Measurements from ENCODE around the gene R3HDML.
"Not testable (repeated sequence)": the region's sequence is repeated elsewhere in the genome, so short reads cannot be mapped to it uniquely, and the experiment has no call there.

The R3HDML gene

GRCh38 chr20:44324343-44324742 lies 12.5 kb upstream of the R3HDML start:
- Histone ChIP-seq H3K27me3 (ENCODE audit: insufficient read depth, low read length, poor library complexity) (no peaks in the 10 kb centered on the region), H3K56ac (ENCODE audit: low read length) (peak overlapping the region; percentile 60), H2BK5ac (ENCODE audit: low read length) (peak overlapping the region; percentile 23), H3K9ac (ENCODE audit: low read length) (no peak overlapping the region), H3K27ac (ENCODE audit: low read depth, low read length) (no peak overlapping the region), H4K5ac (ENCODE audit: low read length) (no peak overlapping the region), H3K4ac (ENCODE audit: low read depth, low read length) (no peak overlapping the region), H3K36me3 (ENCODE audit: control insufficient read depth, insufficient read depth, low read length) (no peaks in the 10 kb centered on the region), H3K79me2 (ENCODE audit: control insufficient read depth, insufficient read depth, low read length) (no peaks in the 10 kb centered on the region), H2BK120ac (ENCODE audit: low read depth, low read length) (no peak overlapping the region), H3K23ac (ENCODE audit: low read length) (no peak overlapping the region), H3K79me1 (ENCODE audit: low read length) (no peaks in the 10 kb centered on the region), H3K18ac (ENCODE audit: low read length) (no peak overlapping the region), H3K4me2 (ENCODE audit: low read length) (no peak overlapping the region), H3K4me3 (ENCODE audit: low read length) (no peak overlapping the region), H2AK5ac (ENCODE audit: low read length) (no peak overlapping the region), H2BK15ac (replicated peaks; ENCODE audit: low read depth) (no peak overlapping the region), H4K8ac (ENCODE audit: low read depth, low read length) (no peak overlapping the region), H3K4me1 (ENCODE audit: control insufficient read depth, low read depth, low read length) (peaks cover 2% of the 10 kb centered on the region)
- no CpG with 5 or more reads among the region's 1 CpG for WGBS (ENCODE audit: extremely low coverage, insufficient coverage, low lambda C conversion rate)
- no peak for DNase-seq

- H3K79me2 ChIP-seq (ENCODE audit: control insufficient read depth, insufficient read depth, low read length) = no peaks in the 10 kb centered on the region
- no peaks in the 10 kb centered on the region for H3K36me3 ChIP-seq (ENCODE audit: control insufficient read depth, insufficient read depth, low read length)
- peak overlapping the region; percentile 37 for H3K23ac ChIP-seq (ENCODE audit: low read length)
- H2BK120ac ChIP-seq (ENCODE audit: low read depth, low read length) = no peak overlapping the region
- no peak overlapping the region for H2BK5ac ChIP-seq (ENCODE audit: low read length)
- H3K4me1 ChIP-seq (ENCODE audit: control insufficient read depth, low read depth, low read length) = peaks cover 2% of the 10 kb centered on the region
- H2BK15ac ChIP-seq (replicated peaks; ENCODE audit: low read depth) = no peak overlapping the region
- no peaks in the 10 kb centered on the region for H3K27me3 ChIP-seq (ENCODE audit: insufficient read depth, low read length, poor library complexity)
- H3K79me1 ChIP-seq (ENCODE audit: low read length) = no peaks in the 10 kb centered on the region
- H3K4me2 ChIP-seq (ENCODE audit: low read length) = peak overlapping the region; percentile 6
- peak; percentile 27 for DNase-seq
- H3K9ac ChIP-seq (ENCODE audit: low read length) = peak overlapping the region; percentile 31
- peak overlapping the region; percentile 63 for H3K18ac ChIP-seq (ENCODE audit: low read length)
- H4K5ac ChIP-seq (ENCODE audit: low read length) = no peak overlapping the region
- H3K27ac ChIP-seq (ENCODE audit: low read depth, low read length) = no peak overlapping the region
- H3K56ac ChIP-seq (ENCODE audit: low read length) = peak overlapping the region; percentile 74
- peak overlapping the region; percentile 28 for H4K8ac ChIP-seq (ENCODE audit: low read depth, low read length)
- peak overlapping the region; percentile 82 for H3K4ac ChIP-seq (ENCODE audit: low read depth, low read length)
- H3K4me3 ChIP-seq (ENCODE audit: low read length) = no peak overlapping the region
- no peak overlapping the region for H2AK5ac ChIP-seq (ENCODE audit: low read length)
- no CpG with 5 or more reads among the region's 50 CpGs for WGBS (ENCODE audit: extremely low coverage, insufficient coverage, low lambda C conversion rate)
Measured at GRCh38 chr20:44326391-44327159, 10.3 kb upstream of the R3HDML start.

GRCh38 chr20:44327748-44328147 lies 9.1 kb upstream of the R3HDML start:
- not testable (repeated sequence) for H3K36me3 ChIP-seq (ENCODE audit: control insufficient read depth, insufficient read depth, low read length); H3K79me2 ChIP-seq (ENCODE audit: control insufficient read depth, insufficient read depth, low read length); H4K8ac ChIP-seq (ENCODE audit: low read depth, low read length); H2AK5ac ChIP-seq (ENCODE audit: low read length); H3K79me1 ChIP-seq (ENCODE audit: low read length); H3K4me3 ChIP-seq (ENCODE audit: low read length); H3K4me1 ChIP-seq (ENCODE audit: control insufficient read depth, low read depth, low read length); H2BK15ac ChIP-seq (replicated peaks; ENCODE audit: low read depth); H2BK5ac ChIP-seq (ENCODE audit: low read length); H3K18ac ChIP-seq (ENCODE audit: low read length); H2BK120ac ChIP-seq (ENCODE audit: low read depth, low read length); H3K56ac ChIP-seq (ENCODE audit: low read length); H3K23ac ChIP-seq (ENCODE audit: low read length); H3K4me2 ChIP-seq (ENCODE audit: low read length); DNase-seq; H3K27me3 ChIP-seq (ENCODE audit: insufficient read depth, low read length, poor library complexity); H4K5ac ChIP-seq (ENCODE audit: low read length); H3K9ac ChIP-seq (ENCODE audit: low read length); H3K4ac ChIP-seq (ENCODE audit: low read depth, low read length); H3K27ac ChIP-seq (ENCODE audit: low read depth, low read length)
- no CpG with 5 or more reads among the region's 7 CpGs for WGBS (ENCODE audit: extremely low coverage, insufficient coverage, low lambda C conversion rate)

GRCh38 chr20:44328428-44328827 lies 8.4 kb upstream of the R3HDML start:
- no peak overlapping the region for H2BK15ac ChIP-seq (replicated peaks; ENCODE audit: low read depth)
- no peak overlapping the region for H3K4me2 ChIP-seq (ENCODE audit: low read length)
- no peak overlapping the region for H4K5ac ChIP-seq (ENCODE audit: low read length)
- no peak overlapping the region for H3K56ac ChIP-seq (ENCODE audit: low read length)
- no CpG with 5 or more reads among the region's 4 CpGs for WGBS (ENCODE audit: extremely low coverage, insufficient coverage, low lambda C conversion rate)
- H3K79me1 ChIP-seq (ENCODE audit: low read length) = no peaks in the 10 kb centered on the region
- no peak overlapping the region for H2BK120ac ChIP-seq (ENCODE audit: low read depth, low read length)
- no peak overlapping the region for H3K4me3 ChIP-seq (ENCODE audit: low read length)
- H2BK5ac ChIP-seq (ENCODE audit: low read length) = no peak overlapping the region
- H3K36me3 ChIP-seq (ENCODE audit: control insufficient read depth, insufficient read depth, low read length) = no peaks in the 10 kb centered on the region
- H3K27ac ChIP-seq (ENCODE audit: low read depth, low read length) = no peak overlapping the region
- no peak overlapping the region for H3K9ac ChIP-seq (ENCODE audit: low read length)
- no peak overlapping the region for H3K18ac ChIP-seq (ENCODE audit: low read length)
- no peak overlapping the region for H3K4ac ChIP-seq (ENCODE audit: low read depth, low read length)
- no peak for DNase-seq
- peaks cover 2% of the 10 kb centered on the region for H3K4me1 ChIP-seq (ENCODE audit: control insufficient read depth, low read depth, low read length)
- H3K23ac ChIP-seq (ENCODE audit: low read length) = no peak overlapping the region
- H3K27me3 ChIP-seq (ENCODE audit: insufficient read depth, low read length, poor library complexity) = no peaks in the 10 kb centered on the region
- H2AK5ac ChIP-seq (ENCODE audit: low read length) = no peak overlapping the region
- H4K8ac ChIP-seq (ENCODE audit: low read depth, low read length) = no peak overlapping the region
- H3K79me2 ChIP-seq (ENCODE audit: control insufficient read depth, insufficient read depth, low read length) = no peaks in the 10 kb centered on the region

GRCh38 chr20:44331201-44331600 lies 5.6 kb upstream of the R3HDML start:
- Histone ChIP-seq H3K4me2 (ENCODE audit: low read length) (no peak overlapping the region), H2BK15ac (replicated peaks; ENCODE audit: low read depth) (no peak overlapping the region), H2BK120ac (ENCODE audit: low read depth, low read length) (no peak overlapping the region), H2BK5ac (ENCODE audit: low read length) (no peak overlapping the region), H2AK5ac (ENCODE audit: low read length) (no peak overlapping the region), H4K8ac (ENCODE audit: low read depth, low read length) (no peak overlapping the region), H3K79me2 (ENCODE audit: control insufficient read depth, insufficient read depth, low read length) (no peaks in the 10 kb centered on the region), H3K4me3 (ENCODE audit: low read length) (no peak overlapping the region), H3K27me3 (ENCODE audit: insufficient read depth, low read length, poor library complexity) (no peaks in the 10 kb centered on the region), H4K5ac (ENCODE audit: low read length) (no peak overlapping the region), H3K18ac (ENCODE audit: low read length) (no peak overlapping the region), H3K4me1 (ENCODE audit: control insufficient read depth, low read depth, low read length) (no peaks in the 10 kb centered on the region), H3K27ac (ENCODE audit: low read depth, low read length) (no peak overlapping the region), H3K4ac (ENCODE audit: low read depth, low read length) (no peak overlapping the region), H3K56ac (ENCODE audit: low read length) (no peak overlapping the region), H3K36me3 (ENCODE audit: control insufficient read depth, insufficient read depth, low read length) (no peaks in the 10 kb centered on the region), H3K9ac (ENCODE audit: low read length) (no peak overlapping the region), H3K23ac (ENCODE audit: low read length) (no peak overlapping the region), H3K79me1 (ENCODE audit: low read length) (no peaks in the 10 kb centered on the region)
- no peak for DNase-seq
- no CpG with 5 or more reads among the region's 2 CpGs for WGBS (ENCODE audit: extremely low coverage, insufficient coverage, low lambda C conversion rate)

GRCh38 chr20:44334306-44334705 lies 2.5 kb upstream of the R3HDML start:
- Histone ChIP-seq H3K4me1 (ENCODE audit: control insufficient read depth, low read depth, low read length) (no peaks in the 10 kb centered on the region), H3K27me3 (ENCODE audit: insufficient read depth, low read length, poor library complexity) (no peaks in the 10 kb centered on the region), H3K79me2 (ENCODE audit: control insufficient read depth, insufficient read depth, low read length) (no peaks in the 10 kb centered on the region), H3K4me3 (ENCODE audit: low read length) (no peak overlapping the region), H4K5ac (ENCODE audit: low read length) (no peak overlapping the region), H2AK5ac (ENCODE audit: low read length) (no peak overlapping the region), H3K18ac (ENCODE audit: low read length) (no peak overlapping the region), H3K23ac (ENCODE audit: low read length) (no peak overlapping the region), H2BK5ac (ENCODE audit: low read length) (no peak overlapping the region), H3K9ac (ENCODE audit: low read length) (no peak overlapping the region), H2BK15ac (replicated peaks; ENCODE audit: low read depth) (no peak overlapping the region), H4K8ac (ENCODE audit: low read depth, low read length) (no peak overlapping the region), H2BK120ac (ENCODE audit: low read depth, low read length) (no peak overlapping the region), H3K56ac (ENCODE audit: low read length) (peak overlapping the region; percentile 25), H3K27ac (ENCODE audit: low read depth, low read length) (no peak overlapping the region), H3K36me3 (ENCODE audit: control insufficient read depth, insufficient read depth, low read length) (no peaks in the 10 kb centered on the region), H3K79me1 (ENCODE audit: low read length) (no peaks in the 10 kb centered on the region), H3K4me2 (ENCODE audit: low read length) (no peak overlapping the region), H3K4ac (ENCODE audit: low read depth, low read length) (no peak overlapping the region)
- no CpG with 5 or more reads among the region's 8 CpGs for WGBS (ENCODE audit: extremely low coverage, insufficient coverage, low lambda C conversion rate)
- no peak for DNase-seq
